ENCODE data around the gene AIMP2. TPM values are rescaled to one million over a fixed set of nuclear protein-coding genes. Genes with fewer than 3 reads are reported as not detected.
"Not testable (repeated sequence)": the region's sequence is repeated elsewhere in the genome, so short reads cannot be mapped to it uniquely, and the experiment has no call there.

Gene AIMP2
- polyA plus RNA-seq, 3 donors = 15.7 to 33.5 (median 32.7) TPM

- intact Hi-C loops (cut with micrococcal nuclease); H3K79me2 ChIP-seq (ENCODE audit: insufficient read depth, low read length); H3K27ac Mint-ChIP-seq; H3K4me2 ChIP-seq (replicated peaks; ENCODE audit: extremely low read depth, low read length, poor library complexity, severe bottlenecking); H3K4me1 Mint-ChIP-seq; H3K4me3 Mint-ChIP-seq; H3K36me3 Mint-ChIP-seq; H3K9me3 Mint-ChIP-seq; H2AFZ ChIP-seq (ENCODE audit: insufficient read depth, low read depth, low read length, poor library complexity, severe bottlenecking); H3K27me3 Mint-ChIP-seq (ENCODE audit: low read depth in 3 of 3); H4K20me1 ChIP-seq (ENCODE audit: insufficient read depth, low read length); H3K4me1 ChIP-seq (ENCODE audit: control insufficient read depth in 1 of 2, insufficient read depth in 2 of 2, low read length in 2 of 2); H3K9ac ChIP-seq (ENCODE audit: insufficient read depth, low read length, poor library complexity, severe bottlenecking); H3K9me3 ChIP-seq (replicated peaks in 1 of 2; ENCODE audit: control insufficient read depth in 1 of 2, insufficient read depth in 1 of 2, low read length in 2 of 2); H3K4me3 ChIP-seq (replicated peaks in 1 of 3; ENCODE audit: low read depth in 2 of 3, low read length in 3 of 3); DNase-seq; H3K36me3 ChIP-seq (replicated peaks in 1 of 2; ENCODE audit: control insufficient read depth in 1 of 2, insufficient read depth in 2 of 2, low read length in 2 of 2); H3K27me3 ChIP-seq (ENCODE audit: control insufficient read depth in 2 of 2, insufficient read depth in 2 of 2, low read length in 2 of 2); H3K27ac ChIP-seq (ENCODE audit: low read depth in 1 of 2, low read length in 2 of 2): not testable (repeated sequence)
- WGBS (ENCODE audit: insufficient coverage) = no CpG with 5 or more reads among the region's 43 CpGs
Measured at GRCh38 chr7:5970347-5970911, 38.6 kb upstream of the AIMP2 start, which contains the start of gene RSPH10B. Gene RSPH10B (minus strand): TSS chr7:5970689. CDS start chr7:5967116, 3,573 bp downstream.

- H3K9me3 ChIP-seq (replicated peaks in 1 of 2; ENCODE audit: control insufficient read depth in 1 of 2, insufficient read depth in 1 of 2, low read length in 2 of 2); H3K4me2 ChIP-seq (replicated peaks; ENCODE audit: extremely low read depth, low read length, poor library complexity, severe bottlenecking); H3K79me2 ChIP-seq (ENCODE audit: insufficient read depth, low read length); H3K9ac ChIP-seq (ENCODE audit: insufficient read depth, low read length, poor library complexity, severe bottlenecking); H3K4me1 ChIP-seq (ENCODE audit: control insufficient read depth in 1 of 2, insufficient read depth in 2 of 2, low read length in 2 of 2); H2AFZ ChIP-seq (ENCODE audit: insufficient read depth, low read depth, low read length, poor library complexity, severe bottlenecking); H3K4me3 ChIP-seq (replicated peaks in 1 of 3; ENCODE audit: low read depth in 2 of 3, low read length in 3 of 3); H3K27me3 Mint-ChIP-seq (ENCODE audit: low read depth in 3 of 3); H3K9me3 Mint-ChIP-seq; H4K20me1 ChIP-seq (ENCODE audit: insufficient read depth, low read length); intact Hi-C loops (cut with micrococcal nuclease); H3K27me3 ChIP-seq (ENCODE audit: control insufficient read depth in 2 of 2, insufficient read depth in 2 of 2, low read length in 2 of 2); H3K27ac Mint-ChIP-seq; DNase-seq; H3K4me1 Mint-ChIP-seq; H3K4me3 Mint-ChIP-seq; H3K36me3 ChIP-seq (replicated peaks in 1 of 2; ENCODE audit: control insufficient read depth in 1 of 2, insufficient read depth in 2 of 2, low read length in 2 of 2); H3K27ac ChIP-seq (ENCODE audit: low read depth in 1 of 2, low read length in 2 of 2): not testable (repeated sequence)
- H3K36me3 Mint-ChIP-seq = peaks cover 8 to 17% of the 10 kb centered on the region in 2 donors
- WGBS (ENCODE audit: insufficient coverage) = no CpG with 5 or more reads among the region's 8 CpGs
Measured at GRCh38 chr7:5973580-5973979, 35.5 kb upstream of the AIMP2 start.

GRCh38 chr7:5979680-5980314 lies 29.3 kb upstream of the AIMP2 start:
- H3K9me3 ChIP-seq (replicated peaks in 1 of 2; ENCODE audit: control insufficient read depth in 1 of 2, insufficient read depth in 1 of 2, low read length in 2 of 2); H3K4me2 ChIP-seq (replicated peaks; ENCODE audit: extremely low read depth, low read length, poor library complexity, severe bottlenecking); H3K79me2 ChIP-seq (ENCODE audit: insufficient read depth, low read length); H3K9me3 Mint-ChIP-seq; H3K4me1 Mint-ChIP-seq; H3K27ac ChIP-seq (ENCODE audit: low read depth in 1 of 2, low read length in 2 of 2); H3K27me3 Mint-ChIP-seq (ENCODE audit: low read depth in 3 of 3); H3K4me3 Mint-ChIP-seq; H3K27me3 ChIP-seq (ENCODE audit: control insufficient read depth in 2 of 2, insufficient read depth in 2 of 2, low read length in 2 of 2); H3K4me3 ChIP-seq (replicated peaks in 1 of 3; ENCODE audit: low read depth in 2 of 3, low read length in 3 of 3); H3K27ac Mint-ChIP-seq; DNase-seq; H2AFZ ChIP-seq (ENCODE audit: insufficient read depth, low read depth, low read length, poor library complexity, severe bottlenecking); H3K9ac ChIP-seq (ENCODE audit: insufficient read depth, low read length, poor library complexity, severe bottlenecking); H4K20me1 ChIP-seq (ENCODE audit: insufficient read depth, low read length); intact Hi-C loops (cut with micrococcal nuclease); H3K4me1 ChIP-seq (ENCODE audit: control insufficient read depth in 1 of 2, insufficient read depth in 2 of 2, low read length in 2 of 2): not testable (repeated sequence)
- H3K36me3 Mint-ChIP-seq = peaks cover 19 to 38% of the 10 kb centered on the region in 2 donors
- peaks cover 2 to 21% of the 10 kb centered on the region in 2 donors for H3K36me3 ChIP-seq (replicated peaks in 1 of 2; ENCODE audit: control insufficient read depth in 1 of 2, insufficient read depth in 2 of 2, low read length in 2 of 2)
- no CpG with 5 or more reads among the region's 12 CpGs for WGBS (ENCODE audit: insufficient coverage)

GRCh38 chr7:5987061-5987460 lies 22.0 kb upstream of the AIMP2 start:
- H3K4me3 Mint-ChIP-seq; DNase-seq; H3K4me1 ChIP-seq (ENCODE audit: control insufficient read depth in 1 of 2, insufficient read depth in 2 of 2, low read length in 2 of 2); H3K4me2 ChIP-seq (replicated peaks; ENCODE audit: extremely low read depth, low read length, poor library complexity, severe bottlenecking); H3K27me3 ChIP-seq (ENCODE audit: control insufficient read depth in 2 of 2, insufficient read depth in 2 of 2, low read length in 2 of 2); intact Hi-C loops (cut with micrococcal nuclease); H3K4me3 ChIP-seq (replicated peaks in 1 of 3; ENCODE audit: low read depth in 2 of 3, low read length in 3 of 3); H3K79me2 ChIP-seq (ENCODE audit: insufficient read depth, low read length); H3K9me3 ChIP-seq (replicated peaks in 1 of 2; ENCODE audit: control insufficient read depth in 1 of 2, insufficient read depth in 1 of 2, low read length in 2 of 2); H3K4me1 Mint-ChIP-seq; H4K20me1 ChIP-seq (ENCODE audit: insufficient read depth, low read length); H3K27ac ChIP-seq (ENCODE audit: low read depth in 1 of 2, low read length in 2 of 2); H2AFZ ChIP-seq (ENCODE audit: insufficient read depth, low read depth, low read length, poor library complexity, severe bottlenecking); H3K27me3 Mint-ChIP-seq (ENCODE audit: low read depth in 3 of 3); H3K9me3 Mint-ChIP-seq; H3K9ac ChIP-seq (ENCODE audit: insufficient read depth, low read length, poor library complexity, severe bottlenecking): not testable (repeated sequence)
- peaks cover 31 to 46% of the 10 kb centered on the region in 2 donors for H3K36me3 ChIP-seq (replicated peaks in 1 of 2; ENCODE audit: control insufficient read depth in 1 of 2, insufficient read depth in 2 of 2, low read length in 2 of 2)
- Mint-ChIP-seq H3K36me3 (peaks cover 34 to 63% of the 10 kb centered on the region in 2 donors), H3K27ac (peak overlapping the region in 1 of 7 donors; percentile 30)
- WGBS (ENCODE audit: insufficient coverage) = over 99% methylated on average over 12 of the region's 15 CpGs

Data from CD14-positive monocyte (primary cell).